Measurements from ENCODE around the gene ZNF697. TPM values are rescaled to one million over a fixed set of nuclear protein-coding genes. Genes with fewer than 3 reads are reported as not detected.

The ZNF697 gene
- total and polyA plus RNA-seq, 2 of the 4 experiments (the other 2 are of a cell fraction): 6.2 to 10.2 TPM

DNA sequence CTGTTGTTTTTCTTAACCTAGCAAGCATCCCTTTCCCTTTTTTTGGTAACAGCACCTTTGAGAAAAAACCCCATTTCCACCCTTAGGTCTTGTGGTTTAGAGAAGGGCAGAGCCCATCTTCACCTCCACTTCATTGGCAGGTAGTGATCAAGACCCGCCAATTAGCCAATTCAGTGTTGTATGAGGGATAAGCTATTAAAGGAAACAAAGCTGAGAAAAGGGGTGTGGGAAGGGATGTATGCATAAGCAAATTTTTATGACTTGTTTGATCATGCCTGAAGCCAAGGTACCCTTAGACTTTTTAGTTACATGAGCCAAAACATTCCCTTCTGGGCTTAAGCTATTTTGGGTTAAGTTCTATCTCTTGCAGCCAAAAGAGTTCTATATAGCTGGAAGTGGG, 3.6 kb upstream of the ZNF697 start:
- H2AK5ac ChIP-seq (ENCODE audit: low read depth, low read length): no peak overlapping the region
- CTCF ChIA-PET: no interaction called here
- no peaks in the 10 kb centered on the region for H4K20me1 ChIP-seq (ENCODE audit: insufficient read depth, low read length)
- no peak overlapping the region for H2BK120ac ChIP-seq (ENCODE audit: low read depth, low read length)
- no peaks in the 10 kb centered on the region for H3K36me3 ChIP-seq (ENCODE audit: control insufficient read depth, insufficient read depth, low read length)
- no peak overlapping the region for H3K4me2 ChIP-seq (ENCODE audit: low read depth, low read length)
- no peak for TF ChIP-seq MAFK (IDR thresholded peaks at IDR 0.05; ENCODE audit: low read depth, low read length)
- no peak for TF ChIP-seq RCOR1 (IDR thresholded peaks at IDR 0.05; ENCODE audit: insufficient replicate concordance, low read length)
- TF ChIP-seq RFX5 (IDR thresholded peaks at IDR 0.05; ENCODE audit: low read depth, low read length): no peak
- no peak for TF ChIP-seq BHLHE40 (IDR thresholded peaks at IDR 0.05; ENCODE audit: low read depth, low read length)
- no peak for TF ChIP-seq FOS (IDR thresholded peaks at IDR 0.05; ENCODE audit: low read depth, low read length)
- TF ChIP-seq MAZ (IDR thresholded peaks at IDR 0.05; ENCODE audit: borderline replicate concordance, low read depth, low read length): no peak
- TF ChIP-seq, protein P1, sequence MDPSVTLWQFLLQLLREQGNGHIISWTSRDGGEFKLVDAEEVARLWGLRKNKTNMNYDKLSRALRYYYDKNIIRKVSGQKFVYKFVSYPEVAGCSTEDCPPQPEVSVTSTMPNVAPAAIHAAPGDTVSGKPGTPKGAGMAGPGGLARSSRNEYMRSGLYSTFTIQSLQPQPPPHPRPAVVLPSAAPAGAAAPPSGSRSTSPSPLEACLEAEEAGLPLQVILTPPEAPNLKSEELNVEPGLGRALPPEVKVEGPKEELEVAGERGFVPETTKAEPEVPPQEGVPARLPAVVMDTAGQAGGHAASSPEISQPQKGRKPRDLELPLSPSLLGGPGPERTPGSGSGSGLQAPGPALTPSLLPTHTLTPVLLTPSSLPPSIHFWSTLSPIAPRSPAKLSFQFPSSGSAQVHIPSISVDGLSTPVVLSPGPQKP (IDR thresholded peaks at IDR 0.05; ENCODE audit: borderline replicate concordance, low read depth, low read length): no peak
- TF ChIP-seq CTCF (conservative IDR thresholded peaks at IDR 0.05; ENCODE audit: low read depth, low read length): no peak
- TF ChIP-seq, protein P2, sequence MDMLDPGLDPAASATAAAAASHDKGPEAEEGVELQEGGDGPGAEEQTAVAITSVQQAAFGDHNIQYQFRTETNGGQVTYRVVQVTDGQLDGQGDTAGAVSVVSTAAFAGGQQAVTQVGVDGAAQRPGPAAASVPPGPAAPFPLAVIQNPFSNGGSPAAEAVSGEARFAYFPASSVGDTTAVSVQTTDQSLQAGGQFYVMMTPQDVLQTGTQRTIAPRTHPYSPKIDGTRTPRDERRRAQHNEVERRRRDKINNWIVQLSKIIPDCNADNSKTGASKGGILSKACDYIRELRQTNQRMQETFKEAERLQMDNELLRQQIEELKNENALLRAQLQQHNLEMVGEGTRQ (IDR thresholded peaks at IDR 0.05; ENCODE audit: low read depth, low read length): no peak
- no peak for TF ChIP-seq POLR2A (IDR thresholded peaks at IDR 0.05; ENCODE audit: low read depth, low read length)
- TF ChIP-seq CHD1 (IDR thresholded peaks at IDR 0.05; ENCODE audit: low read depth, low read length): no peak
- TF ChIP-seq RAD21 (IDR thresholded peaks at IDR 0.05; ENCODE audit: low read length): no peak
- TF ChIP-seq CEBPB (IDR thresholded peaks at IDR 0.05; ENCODE audit: low read depth, low read length): no peak
- no peak for TF ChIP-seq MXI1 (IDR thresholded peaks at IDR 0.05; ENCODE audit: borderline replicate concordance, low read depth, low read length)
- no peak for TF ChIP-seq NFE2L2 (IDR thresholded peaks at IDR 0.05; ENCODE audit: low read depth, low read length)
- TF ChIP-seq SMC3 (IDR thresholded peaks at IDR 0.05; ENCODE audit: low read depth, low read length): no peak
- no peak overlapping the region for H3K9ac ChIP-seq (ENCODE audit: low read depth, low read length)
- intact Hi-C loops (cut with micrococcal nuclease) (no loop called here), dilution Hi-C loops (cut with HindIII; ENCODE audit: low sequenced_read_pairs, unreplicated experiment) (no loop called here), in situ Hi-C loops (cut with MboI; ENCODE audit: low sequenced_read_pairs) (loop anchor here (25.0 kb wide), 1 partner anchor 364 kb away; no protein-coding TSS in a partner anchor)
- DNase-seq (no peak), ATAC-seq (ENCODE audit: low read depth) (no peak)
- no peak overlapping the region for H3K27ac ChIP-seq (ENCODE audit: insufficient read depth, low read length)
- no peak overlapping the region for H3K4me3 ChIP-seq (ENCODE audit: insufficient read depth, low read depth, low read length)
- H4K5ac ChIP-seq (ENCODE audit: low read depth, low read length): no peak overlapping the region
- H3K18ac ChIP-seq (ENCODE audit: low read depth, low read length): no peak overlapping the region
- H2BK15ac ChIP-seq (ENCODE audit: low read depth, low read length): no peak overlapping the region
- H3K56ac ChIP-seq (ENCODE audit: extremely low read depth, insufficient read depth, low read length): no peak overlapping the region
- no peak overlapping the region for H4K91ac ChIP-seq (ENCODE audit: insufficient read depth, low read depth, low read length)
- POLR2A ChIA-PET (ENCODE audit: unreplicated experiment): no interaction called here
- no peak overlapping the region for H2AK9ac ChIP-seq (replicated peaks; ENCODE audit: low read depth, low read length, poor library complexity)
- H3K9me1 ChIP-seq (ENCODE audit: insufficient read depth, low read length): peaks cover 2% of the 10 kb centered on the region; the same call in 1 of the 2 replicates
- H2BK5ac ChIP-seq (ENCODE audit: low read depth, low read length, poor library complexity, severe bottlenecking): no peak overlapping the region
- peaks cover 6% of the 10 kb centered on the region for H3K4me1 ChIP-seq (ENCODE audit: control insufficient read depth, insufficient read depth, low read length)
- no peak overlapping the region for H3K14ac ChIP-seq (replicated peaks; ENCODE audit: low read depth, low read length)
- no peak overlapping the region for H2BK20ac ChIP-seq (ENCODE audit: low read depth, low read length)
- H3K4ac ChIP-seq (ENCODE audit: low read depth, low read length): no peak overlapping the region
- H3K79me1 ChIP-seq (ENCODE audit: low read depth in 1 of 2, low read length in 2 of 2): peaks cover 10 to 14% of the 10 kb centered on the region in 2 experiments; a peak in 3 of 4 replicates
- no peak overlapping the region for H2AFZ ChIP-seq (replicated peaks; ENCODE audit: low read length, poor library complexity)
- no peak overlapping the region for H3K23ac ChIP-seq (ENCODE audit: low read depth, low read length)
- peaks cover 1% of the 10 kb centered on the region; the same call in 1 of the 2 replicates for H3K27me3 ChIP-seq (ENCODE audit: control insufficient read depth, insufficient read depth, low read length)
- no CpG with 5 or more reads among the region's 1 CpG for WGBS, 2 experiments (ENCODE audit: extremely low coverage in 2 of 2, insufficient read length in 1 of 2)
- no peak overlapping the region for H4K8ac ChIP-seq (ENCODE audit: low read depth in 2 of 2, low read length in 2 of 2)
- no TSS peak for BruUV-seq (replicated peaks)
- no peaks in the 10 kb centered on the region for H3K9me3 ChIP-seq (ENCODE audit: control insufficient read depth, insufficient read depth, low read length)

Measured in IMR-90 (cell line).